ENCODE measurements around the gene ATG14.

Gene ATG14

GRCh38 chr14:55332654-55333570 lies 78.7 kb downstream of the ATG14 start:
- no peaks in the 10 kb centered on the region for H3K9me3 Mint-ChIP-seq
- no peaks in the 10 kb centered on the region for H3K27me3 Mint-ChIP-seq (ENCODE audit: low read depth, poor library complexity)
- no peak for TF ChIP-seq CTCF (IDR thresholded peaks at IDR 0.05)
- H3K4me3 Mint-ChIP-seq, result no peak overlapping the region
- peak overlapping the region; percentile 36 for H3K27ac Mint-ChIP-seq
- no peaks in the 10 kb centered on the region for H3K36me3 Mint-ChIP-seq (ENCODE audit: low read depth)
- peaks cover 25% of the 10 kb centered on the region for H3K4me1 Mint-ChIP-seq
- no peak for DNase-seq

- Mint-ChIP-seq H3K27me3 (ENCODE audit: low read depth, poor library complexity) (no peaks in the 10 kb centered on the region), H3K36me3 (ENCODE audit: low read depth) (peaks cover 8% of the 10 kb centered on the region), H3K4me1 (peaks cover 25% of the 10 kb centered on the region), H3K9me3 (no peaks in the 10 kb centered on the region), H3K4me3 (no peak overlapping the region), H3K27ac (peak overlapping the region; percentile 89)
- no peak for DNase-seq
- no peak for TF ChIP-seq CTCF (IDR thresholded peaks at IDR 0.05)
These were observed 81.5 kb downstream of the ATG14 start for GRCh38 chr14:55329999-55330710.

- H3K27ac Mint-ChIP-seq, result no peak overlapping the region
- no peak for TF ChIP-seq CTCF (IDR thresholded peaks at IDR 0.05)
- peaks cover 11% of the 10 kb centered on the region for H3K9me3 Mint-ChIP-seq
- peaks cover 27% of the 10 kb centered on the region for H3K36me3 Mint-ChIP-seq (ENCODE audit: low read depth)
- DNase-seq, result no peak
- H3K4me1 Mint-ChIP-seq, result peaks cover 13% of the 10 kb centered on the region
- no peaks in the 10 kb centered on the region for H3K27me3 Mint-ChIP-seq (ENCODE audit: low read depth, poor library complexity)
- H3K4me3 Mint-ChIP-seq, result no peak overlapping the region
These were observed 83.3 kb downstream of the ATG14 start for GRCh38 chr14:55328317-55328716.

- Mint-ChIP-seq H3K27me3 (ENCODE audit: low read depth, poor library complexity) (no peaks in the 10 kb centered on the region), H3K36me3 (ENCODE audit: low read depth) (peaks cover 31% of the 10 kb centered on the region), H3K4me1 (peaks cover 7% of the 10 kb centered on the region), H3K4me3 (no peak overlapping the region), H3K27ac (no peak overlapping the region), H3K9me3 (peaks cover 15% of the 10 kb centered on the region)
- no peak for DNase-seq
- TF ChIP-seq CTCF (IDR thresholded peaks at IDR 0.05), result no peak
These were observed 84.5 kb downstream of the ATG14 start for GRCh38 chr14:55327179-55327578.

GRCh38 chr14:55324812-55325211 lies 86.8 kb downstream of the ATG14 start:
- H3K4me1 Mint-ChIP-seq, result peaks cover 7% of the 10 kb centered on the region

More at GRCh38 chr14:55324812-55325211, 86.8 kb downstream of the ATG14 start:
- H3K4me3 Mint-ChIP-seq, result no peak overlapping the region
- no peaks in the 10 kb centered on the region for H3K27me3 Mint-ChIP-seq (ENCODE audit: low read depth, poor library complexity)
- H3K9me3 Mint-ChIP-seq, result peaks cover 15% of the 10 kb centered on the region
- H3K36me3 Mint-ChIP-seq (ENCODE audit: low read depth), result peaks cover 44% of the 10 kb centered on the region
- TF ChIP-seq CTCF (IDR thresholded peaks at IDR 0.05), result no peak
- DNase-seq, result no peak
- H3K27ac Mint-ChIP-seq, result no peak overlapping the region

All from nephron progenitor cell (in vitro differentiated cells).